Measurements from ENCODE around the gene BCKDK.
"Not testable (repeated sequence)": the region's sequence is repeated elsewhere in the genome, so short reads cannot be mapped to it uniquely, and the experiment has no call there.

DNA sequence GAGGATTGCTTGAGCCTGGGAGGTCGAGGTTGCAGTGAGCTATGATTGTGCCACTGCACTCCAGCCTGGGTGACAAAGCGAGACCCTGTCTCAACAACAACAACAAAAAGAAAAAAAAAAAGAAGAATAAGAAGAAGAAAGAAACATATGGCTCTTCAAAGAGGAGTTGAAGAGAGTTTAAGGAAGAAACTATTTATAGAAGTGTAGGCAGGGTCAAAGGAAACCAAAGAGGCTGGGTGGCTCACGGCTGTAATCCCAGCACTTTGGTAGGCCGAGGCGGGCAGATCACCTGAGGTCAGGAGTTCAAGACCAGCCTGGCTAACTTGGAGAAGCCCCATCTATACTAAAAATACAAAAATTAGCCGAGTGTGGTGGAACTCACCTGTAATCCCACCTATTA is 42.8 kb downstream of the BCKDK start:
- TF ChIP-seq, protein P1, sequence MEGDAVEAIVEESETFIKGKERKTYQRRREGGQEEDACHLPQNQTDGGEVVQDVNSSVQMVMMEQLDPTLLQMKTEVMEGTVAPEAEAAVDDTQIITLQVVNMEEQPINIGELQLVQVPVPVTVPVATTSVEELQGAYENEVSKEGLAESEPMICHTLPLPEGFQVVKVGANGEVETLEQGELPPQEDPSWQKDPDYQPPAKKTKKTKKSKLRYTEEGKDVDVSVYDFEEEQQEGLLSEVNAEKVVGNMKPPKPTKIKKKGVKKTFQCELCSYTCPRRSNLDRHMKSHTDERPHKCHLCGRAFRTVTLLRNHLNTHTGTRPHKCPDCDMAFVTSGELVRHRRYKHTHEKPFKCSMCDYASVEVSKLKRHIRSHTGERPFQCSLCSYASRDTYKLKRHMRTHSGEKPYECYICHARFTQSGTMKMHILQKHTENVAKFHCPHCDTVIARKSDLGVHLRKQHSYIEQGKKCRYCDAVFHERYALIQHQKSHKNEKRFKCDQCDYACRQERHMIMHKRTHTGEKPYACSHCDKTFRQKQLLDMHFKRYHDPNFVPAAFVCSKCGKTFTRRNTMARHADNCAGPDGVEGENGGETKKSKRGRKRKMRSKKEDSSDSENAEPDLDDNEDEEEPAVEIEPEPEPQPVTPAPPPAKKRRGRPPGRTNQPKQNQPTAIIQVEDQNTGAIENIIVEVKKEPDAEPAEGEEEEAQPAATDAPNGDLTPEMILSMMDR (IDR thresholded peaks at IDR 0.05) = not testable (repeated sequence)
- TF ChIP-seq POLR2A (IDR thresholded peaks at IDR 0.05) = not testable (repeated sequence)

All from esophagus squamous epithelium (tissue), 4 donors.